HG03354 (cell line): ENCODE measurements around the gene KCNK7.

Experiments used
- ATAC-seq: cut with Tn5 transposase; IDR thresholded peaks from one replicate; pipeline ENCODE4 v1.9.1; 2021; ENCODE audit warnings: mild to moderate bottlenecking; ENCODE audit not compliant: unreplicated experiment, poor library complexity, severe bottlenecking

Gene KCNK7

DNA sequence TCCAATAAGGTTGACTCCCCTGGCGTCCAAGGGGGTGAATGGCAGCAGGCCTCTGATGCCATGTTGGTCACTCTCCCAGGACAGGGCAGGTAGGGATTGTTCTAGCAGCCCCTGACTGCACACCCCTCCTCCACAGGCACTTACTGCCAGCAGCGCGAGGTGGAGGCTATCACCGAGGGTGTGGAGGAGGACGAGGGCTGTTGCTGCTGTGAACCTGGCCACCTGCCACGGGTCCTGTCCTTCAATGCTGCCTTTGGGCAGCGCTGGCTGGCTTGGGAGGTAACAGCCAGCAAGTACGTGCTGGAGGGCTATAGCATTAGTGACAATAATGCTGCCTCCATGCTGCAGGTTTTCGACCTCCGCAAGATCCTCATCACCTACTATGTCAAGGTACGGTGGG lies 34.6 kb upstream of the KCNK7 start:
- ATAC-seq: no peak

DNA sequence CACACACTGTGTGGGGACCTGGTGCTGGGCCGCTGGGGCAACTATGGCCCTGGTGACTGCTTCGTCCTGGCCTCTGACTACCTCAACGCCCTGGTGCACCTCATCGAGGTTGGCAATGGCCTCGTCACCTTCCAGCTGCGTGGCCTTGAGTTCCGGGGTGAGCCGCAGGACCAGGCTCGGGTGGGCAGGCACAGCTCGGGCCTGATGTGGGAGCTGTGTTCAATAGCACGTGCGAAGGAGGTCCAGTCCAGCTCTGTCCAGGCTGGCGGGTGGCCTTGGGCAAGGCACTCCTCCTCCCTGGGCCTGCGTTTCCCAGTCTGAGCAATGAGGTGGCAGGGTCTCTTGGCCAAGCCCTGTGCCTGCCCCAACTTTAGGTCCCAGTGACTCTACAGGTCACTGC lies 34.0 kb upstream of the KCNK7 start:
- ATAC-seq: no peak

- no peak for ATAC-seq
Observed at GRCh38 chr11:65627202-65627601, 31.6 kb upstream of the KCNK7 start.

GRCh38 chr11:65625628-65626342 lies 30.2 kb upstream of the KCNK7 start:
- peak; percentile 43 for ATAC-seq

- ATAC-seq: no peak
Observed at GRCh38 chr11:65624931-65625627, 29.5 kb upstream of the KCNK7 start.

- ATAC-seq: no peak
Observed at GRCh38 chr11:65623852-65624616, 28.4 kb upstream of the KCNK7 start.

- no peak for ATAC-seq
Observed at GRCh38 chr11:65623177-65623576, 27.6 kb upstream of the KCNK7 start.

DNA sequence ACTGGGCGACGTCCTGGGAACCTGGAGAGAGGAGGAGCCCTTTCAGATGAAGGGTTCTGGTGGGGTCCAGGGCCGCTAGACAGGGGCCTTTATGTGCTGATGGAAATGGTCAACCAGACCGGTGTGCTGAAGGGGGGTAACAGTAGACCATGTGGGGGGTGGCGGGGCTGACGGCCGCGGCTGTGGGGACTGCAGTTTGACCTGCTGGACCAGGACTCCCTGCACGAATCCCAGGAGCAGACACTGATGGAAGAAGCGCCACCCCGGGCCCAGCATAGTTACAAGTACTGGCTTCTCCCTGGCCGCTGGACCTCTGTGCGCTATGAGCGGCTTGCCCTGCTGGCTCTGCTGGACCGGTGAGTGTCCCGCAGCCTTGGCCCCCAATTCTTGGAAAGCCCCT lies 26.4 kb upstream of the KCNK7 start:
- ATAC-seq: no peak

DNA sequence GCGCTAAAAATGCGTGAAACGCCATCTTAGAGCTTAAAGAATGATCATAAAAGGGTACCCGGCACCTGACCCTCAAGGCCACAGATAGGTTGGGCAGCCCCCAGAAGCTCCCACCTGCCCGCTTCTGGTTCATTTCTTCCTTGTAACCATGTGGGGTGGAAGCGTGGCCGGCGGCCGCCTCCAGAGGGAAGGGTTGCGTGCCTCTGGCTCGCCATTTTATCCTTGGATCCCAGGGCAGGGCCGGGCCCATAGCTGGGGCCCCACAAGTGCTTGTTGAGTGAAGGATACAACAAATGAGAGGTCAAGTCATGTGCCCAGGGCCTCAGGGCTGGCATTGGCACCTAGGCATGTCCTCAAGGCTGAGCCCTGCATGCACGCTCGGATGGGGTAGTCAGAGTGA lies 25.9 kb upstream of the KCNK7 start:
- ATAC-seq: no peak

GRCh38 chr11:65620666-65621065 lies 25.1 kb upstream of the KCNK7 start:
- no peak for ATAC-seq

DNA sequence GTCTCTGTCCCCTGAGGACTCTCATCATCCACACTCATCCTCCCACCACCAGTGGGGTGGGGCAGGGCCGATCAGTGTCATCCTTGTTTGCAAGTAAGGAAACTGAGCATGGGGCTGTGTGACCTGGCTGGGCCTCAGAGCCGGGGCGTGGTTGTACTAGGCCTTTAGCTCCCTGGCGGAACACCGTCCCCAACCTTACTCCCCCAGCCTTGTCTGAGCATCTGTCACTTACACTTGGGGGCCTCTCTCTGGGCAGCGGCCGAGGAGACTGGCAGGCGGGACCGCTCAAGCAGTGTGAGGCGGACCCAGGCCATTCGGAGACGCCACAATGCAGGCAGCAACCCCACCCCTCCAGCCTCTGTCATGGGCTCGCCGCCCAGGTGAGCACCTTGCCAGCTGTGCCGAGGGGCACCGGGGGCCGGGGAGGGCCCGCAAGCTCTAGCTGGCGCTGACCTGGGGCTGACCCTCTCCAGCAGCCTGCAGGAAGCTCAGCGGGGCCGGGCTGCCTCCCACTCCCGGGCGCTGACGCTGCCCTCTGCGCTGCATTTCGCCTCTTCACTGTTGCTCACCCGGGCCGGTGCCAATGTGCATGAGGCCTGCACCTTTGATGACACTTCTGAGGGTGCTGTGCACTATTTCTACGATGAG lies 23.8 kb upstream of the KCNK7 start:
- no peak for ATAC-seq

DNA sequence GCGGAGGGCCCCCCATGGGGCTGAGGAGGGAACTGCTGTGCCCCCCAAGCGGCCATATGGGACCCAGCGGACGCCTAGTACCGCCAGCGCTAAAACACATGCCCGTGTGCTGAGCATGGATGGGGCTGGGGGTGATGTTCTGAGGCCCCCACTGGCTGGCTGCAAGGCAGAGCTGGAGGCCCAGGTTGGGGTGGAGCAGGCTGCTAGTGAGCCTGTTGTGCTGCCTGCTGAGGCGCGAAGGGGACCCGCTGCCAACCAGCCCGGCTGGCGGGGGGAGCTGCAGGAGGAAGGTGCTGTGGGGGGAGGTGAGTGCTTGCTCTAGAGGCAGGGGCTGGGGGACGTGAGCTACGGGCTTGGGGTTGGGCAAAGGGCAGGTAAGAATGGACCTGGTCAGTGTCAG lies 23.2 kb upstream of the KCNK7 start:
- no peak for ATAC-seq

DNA sequence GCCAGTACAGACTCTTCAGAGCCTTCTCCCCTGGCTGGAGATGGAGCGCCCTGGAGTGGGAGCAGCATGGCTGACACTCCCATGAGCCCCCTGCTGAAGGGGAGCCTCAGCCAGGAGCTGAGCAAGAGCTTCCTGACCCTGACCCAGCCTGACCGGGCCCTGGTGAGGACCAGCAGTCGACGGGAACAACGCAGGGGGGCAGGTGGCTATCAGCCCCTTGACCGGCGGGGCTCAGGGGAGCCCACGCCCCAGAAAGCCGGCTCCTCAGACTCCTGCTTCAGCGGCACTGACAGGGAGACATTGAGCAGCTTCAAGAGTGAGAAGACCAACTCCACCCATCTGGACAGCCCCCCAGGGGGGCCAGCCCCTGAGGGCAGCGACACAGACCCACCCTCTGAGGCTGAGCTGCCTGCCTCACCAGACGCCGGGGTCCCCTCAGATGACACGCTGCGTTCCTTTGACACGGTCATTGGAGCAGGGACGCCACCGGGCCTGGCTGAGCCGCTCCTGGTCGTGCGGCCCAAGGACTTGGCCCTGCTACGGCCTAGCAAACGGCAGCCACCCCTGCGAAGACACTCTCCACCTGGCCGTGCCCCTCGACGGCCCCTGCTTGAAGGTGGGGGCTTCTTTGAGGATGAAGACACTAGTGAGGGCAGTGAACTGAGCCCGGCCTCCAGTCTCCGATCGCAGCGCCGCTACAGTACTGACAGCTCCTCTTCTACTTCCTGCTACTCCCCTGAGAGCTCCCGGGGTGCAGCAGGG lies 22.6 kb upstream of the KCNK7 start:
- ATAC-seq: no peak

DNA sequence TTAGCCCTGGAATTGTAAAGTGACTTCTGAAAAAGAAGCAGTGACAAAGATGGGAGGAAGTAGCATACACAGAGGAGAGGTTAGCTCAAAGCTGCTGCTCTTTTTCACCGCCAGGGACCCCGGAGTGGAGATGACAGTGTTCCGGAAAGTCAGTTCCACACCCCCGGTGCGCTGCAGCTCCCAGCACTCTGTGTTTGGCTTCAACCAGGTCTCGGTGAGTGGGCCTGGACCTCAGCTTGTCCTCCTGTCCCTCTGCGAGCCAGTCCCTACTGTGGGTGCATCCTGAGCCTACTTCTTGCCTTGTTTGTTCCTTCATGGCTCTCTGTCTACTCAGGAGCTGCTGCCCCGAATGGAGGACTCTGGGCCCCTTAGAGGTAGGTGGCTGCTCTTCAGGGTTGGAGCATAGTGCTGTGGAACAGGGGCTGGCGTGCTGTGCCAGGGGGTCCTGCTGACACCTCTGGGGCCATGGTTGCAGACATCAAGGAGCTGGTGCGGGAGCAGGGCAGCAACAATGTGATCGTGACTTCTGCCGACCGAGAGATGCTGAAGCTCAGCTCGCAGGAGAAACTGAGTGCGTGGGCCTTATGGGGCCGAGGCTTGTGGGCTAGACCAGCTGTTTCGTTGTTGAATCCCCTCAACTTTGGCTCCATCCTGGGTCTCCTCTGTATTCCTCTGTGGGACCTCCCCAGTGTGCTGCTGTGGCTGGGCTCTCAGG lies 21.7 kb upstream of the KCNK7 start:
- ATAC-seq: no peak

GRCh38 chr11:65616575-65617001 lies 21.0 kb upstream of the KCNK7 start:
- ATAC-seq: no peak

GRCh38 chr11:65615950-65616574 lies 20.5 kb upstream of the KCNK7 start:
- peak; percentile 14 for ATAC-seq

DNA sequence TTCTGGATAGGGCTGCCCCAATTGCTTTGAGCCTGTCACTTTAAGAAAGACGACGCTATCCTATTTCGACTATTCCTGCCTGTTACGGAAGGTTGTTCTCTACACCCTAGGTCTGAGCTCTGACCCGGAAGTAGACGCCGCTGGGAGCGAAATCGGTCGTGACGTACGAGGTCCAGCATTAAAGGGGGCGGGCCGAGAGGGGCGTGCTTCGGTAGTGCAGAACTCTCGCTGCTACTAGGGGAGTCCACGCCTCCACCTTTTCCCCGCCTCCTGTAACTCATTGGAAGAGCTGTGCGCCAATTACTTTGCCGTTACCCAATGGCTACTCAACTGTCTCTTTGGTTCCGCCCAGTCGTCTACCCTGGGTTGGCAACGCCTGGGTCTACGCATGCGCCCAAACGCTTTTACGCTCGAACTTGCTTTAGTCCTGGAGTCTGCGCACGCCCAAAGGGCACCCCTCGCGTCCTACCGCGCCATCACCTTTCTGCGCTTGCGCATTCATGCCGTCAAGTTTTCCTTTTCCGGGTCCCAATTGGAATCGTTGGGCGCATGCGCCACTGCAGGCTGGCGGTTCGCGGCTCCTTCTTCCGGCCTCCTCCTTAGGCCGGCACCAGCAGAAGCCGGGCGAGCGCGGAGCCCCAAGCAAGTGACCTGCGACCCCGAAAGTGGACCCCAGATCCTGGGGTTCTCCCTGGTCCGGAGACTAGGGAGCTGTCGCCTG lies 19.8 kb upstream of the KCNK7 start, which contains the start of gene PCNX3:
TSS of gene PCNX3 (plus strand) at position 548 of the 721 bp plus-strand sequence. CDS start 536 bp downstream, outside the sequence.
- peak; percentile 80 for ATAC-seq
